IMR-90 (cell line): ENCODE data around the gene BGN. TPM values are rescaled to one million over a fixed set of nuclear protein-coding genes. Genes with fewer than 3 reads are reported as not detected.
A peak's percentile ranks its signal among the peaks of the same experiment; 100 is the strongest.

Source experiments
- ATAC-seq: fragments of 200-7000 bp; cut with Tn5 transposase; 2 replicates; pipeline ENCODE4 v1.9.1; 2020; ENCODE audit warnings: low read depth, mild to moderate bottlenecking, moderate library complexity
- BruUV-seq: library from RNA; stranded (reverse); fragments of 400-500 nt; replicated peaks from 2 replicates; lab custom pipeline; 2021; lab: Mats Ljungman, UMichigan
- CTCF ChIA-PET: fragments of 300-600 bp; formaldehyde crosslinking; extraction: SDS; loops from one replicate; lab custom pipeline; 2021; ENCODE audit warnings: antibody characterized with exemption; lab: Yijun Ruan, JAX
- POLR2A ChIA-PET: fragments of 300-600 bp; sonication (Branson Sonifier 250); formaldehyde crosslinking; loops from one replicate; lab custom pipeline; 2022; ENCODE audit warnings: antibody characterized with exemption; ENCODE audit not compliant: unreplicated experiment; lab: Charles Lee
- DNase-seq: peaks from one replicate; pipeline ENCODE4 v3.0.0; 2013
- H2AFZ ChIP-seq: replicated peaks from 2 replicates; pipeline ENCODE3; 2013; ENCODE audit warnings: low read length, mild to moderate bottlenecking; ENCODE audit not compliant: poor library complexity
- H2AK5ac ChIP-seq: 2 replicates; pipeline ENCODE4 v1.6.1; 2013; ENCODE audit warnings: low read depth, low read length, inconsistent platforms
- H2AK9ac ChIP-seq: replicated peaks from 2 replicates; pipeline ENCODE3; 2013; ENCODE audit warnings: mild to moderate bottlenecking, low read depth, low read length, moderate library complexity; ENCODE audit not compliant: poor library complexity
- H2BK120ac ChIP-seq: 2 replicates; pipeline ENCODE4 v1.6.1; 2013; ENCODE audit warnings: low read depth, low read length, inconsistent platforms
- H2BK15ac ChIP-seq: 3 replicates; pipeline ENCODE4 v1.6.1; 2013; ENCODE audit warnings: low read depth, low read length, inconsistent platforms
- H2BK20ac ChIP-seq: 2 replicates; pipeline ENCODE4 v1.6.1; 2013; ENCODE audit warnings: low read depth, mild to moderate bottlenecking, inconsistent platforms, low read length, moderate library complexity
- H2BK5ac ChIP-seq: 2 replicates; pipeline ENCODE4 v1.6.1; 2013; ENCODE audit warnings: mild to moderate bottlenecking, low read depth, low read length, inconsistent platforms; ENCODE audit not compliant: poor library complexity, severe bottlenecking
- H3K14ac ChIP-seq: replicated peaks from 2 replicates; pipeline ENCODE4 v1.6.1; 2013; ENCODE audit warnings: low read depth, low read length, inconsistent platforms
- H3K18ac ChIP-seq: 2 replicates; pipeline ENCODE4 v1.6.1; 2013; ENCODE audit warnings: low read depth, low read length, control low read depth
- H3K23ac ChIP-seq: 2 replicates; pipeline ENCODE4 v1.6.1; 2013; ENCODE audit warnings: low read depth, low read length, inconsistent platforms
- H3K27ac ChIP-seq: 2 replicates; pipeline ENCODE4 v1.5.1; 2013; ENCODE audit warnings: mild to moderate bottlenecking, control low read depth, low read length; ENCODE audit not compliant: insufficient read depth
- H3K27me3 ChIP-seq: 2 replicates; pipeline ENCODE4 v1.6.1; 2013; ENCODE audit warnings: low read length; ENCODE audit not compliant: control insufficient read depth, insufficient read depth
- H3K36me3 ChIP-seq: 2 replicates; pipeline ENCODE4 v1.6.1; 2013; ENCODE audit warnings: low read length, mixed read lengths; ENCODE audit not compliant: control insufficient read depth, insufficient read depth
- H3K4ac ChIP-seq: 2 replicates; pipeline ENCODE4 v1.6.1; 2013; ENCODE audit warnings: low read depth, low read length, inconsistent platforms
- H3K4me1 ChIP-seq: 2 replicates; pipeline ENCODE4 v1.6.1; 2013; ENCODE audit warnings: low read length, mixed read lengths; ENCODE audit not compliant: control insufficient read depth, insufficient read depth
- H3K4me2 ChIP-seq: 2 replicates; pipeline ENCODE4 v1.6.1; 2013; ENCODE audit warnings: low read depth, mild to moderate bottlenecking, control low read depth, low read length, moderate library complexity
- H3K4me3 ChIP-seq: 2 replicates; pipeline ENCODE4 v1.5.1; 2013; ENCODE audit warnings: low read depth, mild to moderate bottlenecking, control low read depth, low read length, moderate library complexity; ENCODE audit not compliant: insufficient read depth
- H3K56ac ChIP-seq: 2 replicates; pipeline ENCODE4 v1.6.1; 2013; ENCODE audit warnings: low read length, inconsistent platforms; ENCODE audit not compliant: insufficient read depth; ENCODE audit errors: extremely low read depth
- H3K79me1 ChIP-seq, 2 experiments: 2 replicates each; pipeline ENCODE4 v1.6.1; 2013; ENCODE audit warnings: low read length in 2 of 2, inconsistent platforms in 1 of 2, low read depth in 1 of 2
- H3K9ac ChIP-seq: 2 replicates; pipeline ENCODE4 v1.6.1; 2013; ENCODE audit warnings: low read depth, low read length, control low read depth
- H3K9me1 ChIP-seq: 2 replicates; pipeline ENCODE4 v1.6.1; 2013; ENCODE audit warnings: low read length, inconsistent platforms; ENCODE audit not compliant: insufficient read depth
- H3K9me3 ChIP-seq: 2 replicates; pipeline ENCODE4 v1.6.1; 2013; ENCODE audit warnings: low read length; ENCODE audit not compliant: control insufficient read depth, insufficient read depth
- H4K20me1 ChIP-seq: 2 replicates; pipeline ENCODE4 v1.6.1; 2013; ENCODE audit warnings: low read length, inconsistent platforms; ENCODE audit not compliant: insufficient read depth
- H4K5ac ChIP-seq: 2 replicates; pipeline ENCODE4 v1.6.1; 2013; ENCODE audit warnings: mild to moderate bottlenecking, low read depth, low read length, control low read depth
- H4K8ac ChIP-seq, 2 experiments: 2 replicates each; pipeline ENCODE4 v1.6.1; 2013; ENCODE audit warnings: low read depth in 2 of 2, low read length in 2 of 2, control low read depth in 1 of 2, inconsistent platforms in 1 of 2
- H4K91ac ChIP-seq: 2 replicates; pipeline ENCODE4 v1.6.1; 2013; ENCODE audit warnings: low read depth, low read length, inconsistent platforms; ENCODE audit not compliant: insufficient read depth
- BHLHE40 ChIP-seq: fragments of 150-350 bp; IDR thresholded peaks from 2 replicates; pipeline ENCODE4 v1.6.1; 2016; ENCODE audit warnings: mild to moderate bottlenecking, low read depth, low read length
- CEBPB ChIP-seq: IDR thresholded peaks from 2 replicates; pipeline ENCODE4 v1.6.1; 2012; ENCODE audit warnings: low read depth, low read length, improper control_type of control experiment
- CHD1 ChIP-seq: IDR thresholded peaks from 2 replicates; pipeline ENCODE4 v1.6.1; 2012; ENCODE audit warnings: low read depth, low read length, improper control_type of control experiment
- ELK1 ChIP-seq: fragments of 150-350 bp; IDR thresholded peaks from 2 replicates; pipeline ENCODE4 v1.6.1; 2016; ENCODE audit warnings: low read depth, mild to moderate bottlenecking, low read length, moderate library complexity, borderline replicate concordance
- RAD21 ChIP-seq: IDR thresholded peaks from 2 replicates; pipeline ENCODE4 v1.6.1; 2012; ENCODE audit warnings: low read length, improper control_type of control experiment
- RFX5 ChIP-seq: IDR thresholded peaks from 2 replicates; pipeline ENCODE4 v1.8.0; 2012; ENCODE audit warnings: low read depth, mild to moderate bottlenecking, low read length, moderate library complexity
- SMC3 ChIP-seq: fragments of 150-350 bp; IDR thresholded peaks from 2 replicates; pipeline ENCODE4 v1.6.1; 2016; ENCODE audit warnings: low read depth, mild to moderate bottlenecking, antibody characterized with exemption, low read length, moderate library complexity
- WGBS, 2 experiments: methylation state at CpG; one replicate each; pipeline versions ENCODE4 v1.1.5 to v1.1.7; 2013; ENCODE audit warnings: missing lambda C conversion rate in 2 of 2; ENCODE audit not compliant: insufficient read length in 1 of 2; ENCODE audit errors: extremely low coverage in 2 of 2; 5-methylcytosine and 5-hydroxymethylcytosine counted together
- dilution Hi-C: fragments of 300-500 bp; cut with HindIII; formaldehyde crosslinking; loops from one replicate; pipeline ENCODE4 v1.14.3; 2018; ENCODE audit warnings: low sequenced_read_pairs; ENCODE audit not compliant: unreplicated experiment
- in situ Hi-C: fragments of 300-500 bp; cut with MboI; formaldehyde crosslinking; loops from 3 replicates; pipeline ENCODE4 v1.14.3; 2019; ENCODE audit warnings: low sequenced_read_pairs, inconsistent platforms, mixed read lengths
- intact Hi-C: fragments of 100-400 bp; cut with micrococcal nuclease; formaldehyde crosslinking; loops from 2 replicates; pipeline ENCODE4 v1.10.0; 2022
- polyA plus RNA-seq, 3 experiments: library from polyadenylated mRNA; depleted of rRNA; stranded (reverse); fragments of >200 nt; gene quantifications; 2 replicates each; pipeline ENCODE4 v1.2.3, GENCODE V29; 2012; ENCODE audit warnings: low replicate concordance in 1 of 3
- total RNA-seq: library from RNA; depleted of rRNA; stranded (reverse); fragments of >200 nt; gene quantifications from 2 replicates; pipeline ENCODE4 v1.2.3, GENCODE V29; 2012

The BGN gene
- total and polyA plus RNA-seq, 2 of the 4 experiments (the other 2 are of a cell fraction), result 11.3 to 298 TPM

- DNase-seq, result no peak
- Histone ChIP-seq H3K27ac (peak overlapping the region; percentile 87), H3K4me1 (peaks cover 26% of the 10 kb centered on the region)
These were observed 7.1 kb upstream of the BGN start for GRCh38 chrX:153487590-153488071.

More at GRCh38 chrX:153487590-153488071, 7.1 kb upstream of the BGN start:
- Histone ChIP-seq H3K4me2 (no peak overlapping the region), H2BK120ac (peak overlapping the region; percentile 97), H3K79me1 (peaks cover 0 to 3% of the 10 kb centered on the region in 2 experiments; a peak in 1 of 4 replicates), H2AK5ac (peak overlapping the region; percentile 98), H2AK9ac (peak overlapping the region; percentile 83), H3K4me3 (no peak overlapping the region), H4K20me1 (no peaks in the 10 kb centered on the region), H3K18ac (peak overlapping the region; percentile 79), H4K5ac (peak overlapping the region; percentile 92), H3K9ac (peak overlapping the region; percentile 59; the same call in 1 of the 2 replicates), H4K91ac (peak overlapping the region; percentile 94), H2BK5ac (peak overlapping the region; percentile 76), H3K23ac (peak overlapping the region; percentile 73; the same call in 1 of the 2 replicates), H3K4ac (peak overlapping the region; percentile 98), H3K14ac (peak overlapping the region; percentile 92), H3K9me3 (no peaks in the 10 kb centered on the region), H4K8ac (peak overlapping the region; percentile 96 to 98), H2AFZ (peak overlapping the region; percentile 90), H2BK15ac (peak overlapping the region; percentile 97; the same call in 2 of the 3 replicates), H2BK20ac (peak overlapping the region; percentile 93), H3K27me3 (no peaks in the 10 kb centered on the region), H3K9me1 (peaks cover 9% of the 10 kb centered on the region), H3K36me3 (no peaks in the 10 kb centered on the region), H3K56ac (no peak overlapping the region)
- WGBS, 2 experiments, result 29% methylated on average over 2 of the region's 11 CpGs; no CpG with 5 or more reads in 1 of the 2 experiments
- TF ChIP-seq CHD1, result no peak
- TF ChIP-seq CEBPB, result no peak
- TF ChIP-seq RAD21, result no peak
- TF ChIP-seq BHLHE40, result no peak
- TF ChIP-seq RFX5, result no peak
- no peak for TF ChIP-seq ELK1
- no peak for TF ChIP-seq SMC3
- ATAC-seq, result no peak
- POLR2A ChIA-PET, result no interaction called here
- dilution Hi-C loops (no loop called here), intact Hi-C loops (no loop called here), in situ Hi-C loops (no loop called here)
- CTCF ChIA-PET, result interaction anchor here (0.6 kb wide), 1 partner anchor 111 kb away, joined by 9 read pairs; no protein-coding TSS in a partner anchor
- BruUV-seq, result no TSS peak
